Astrocyte of the spinal cord (primary cell): ENCODE results near the gene CTBP1.

Experiments
- DNase-seq: peaks from one replicate; pipeline ENCODE4 v3.0.0; 2011; ENCODE audit warnings: low read depth, low spot score
- H3K4me3 ChIP-seq: 2 replicates; pipeline ENCODE4 v1.5.1; 2011; ENCODE audit warnings: low read depth, mild to moderate bottlenecking, low read length, moderate library complexity
- in situ Hi-C: cut with HindIII; loops from 2 replicates; pipeline ENCODE4 v1.10.0; 2017; ENCODE audit warnings: low sequenced_read_pairs
- TF ChIP-seq, protein P1 (sequence below): IDR thresholded peaks from 2 replicates; pipeline ENCODE4 v1.5.1; 2012; ENCODE audit warnings: low read depth, mild to moderate bottlenecking, low read length, inconsistent platforms

Gene CTBP1

GRCh38 chr4:1229117-1229849, 19.6 kb downstream of the CTBP1 start:
- no peak overlapping the region for H3K4me3 ChIP-seq
- DNase-seq, result no peak
- TF ChIP-seq, protein P1, sequence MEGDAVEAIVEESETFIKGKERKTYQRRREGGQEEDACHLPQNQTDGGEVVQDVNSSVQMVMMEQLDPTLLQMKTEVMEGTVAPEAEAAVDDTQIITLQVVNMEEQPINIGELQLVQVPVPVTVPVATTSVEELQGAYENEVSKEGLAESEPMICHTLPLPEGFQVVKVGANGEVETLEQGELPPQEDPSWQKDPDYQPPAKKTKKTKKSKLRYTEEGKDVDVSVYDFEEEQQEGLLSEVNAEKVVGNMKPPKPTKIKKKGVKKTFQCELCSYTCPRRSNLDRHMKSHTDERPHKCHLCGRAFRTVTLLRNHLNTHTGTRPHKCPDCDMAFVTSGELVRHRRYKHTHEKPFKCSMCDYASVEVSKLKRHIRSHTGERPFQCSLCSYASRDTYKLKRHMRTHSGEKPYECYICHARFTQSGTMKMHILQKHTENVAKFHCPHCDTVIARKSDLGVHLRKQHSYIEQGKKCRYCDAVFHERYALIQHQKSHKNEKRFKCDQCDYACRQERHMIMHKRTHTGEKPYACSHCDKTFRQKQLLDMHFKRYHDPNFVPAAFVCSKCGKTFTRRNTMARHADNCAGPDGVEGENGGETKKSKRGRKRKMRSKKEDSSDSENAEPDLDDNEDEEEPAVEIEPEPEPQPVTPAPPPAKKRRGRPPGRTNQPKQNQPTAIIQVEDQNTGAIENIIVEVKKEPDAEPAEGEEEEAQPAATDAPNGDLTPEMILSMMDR, result no peak
- in situ Hi-C loops, result no loop called here

GRCh38 chr4:1227816-1228215, 21.1 kb downstream of the CTBP1 start:
- DNase-seq, result no peak
- in situ Hi-C loops, result no loop called here
- no peak overlapping the region for H3K4me3 ChIP-seq
- TF ChIP-seq, protein P1, result no peak

- in situ Hi-C loops, result no loop called here
- TF ChIP-seq, protein P1, result no peak
- no peak overlapping the region for H3K4me3 ChIP-seq
- no peak for DNase-seq
Measured at GRCh38 chr4:1226598-1226997, 22.3 kb downstream of the CTBP1 start.

DNA sequence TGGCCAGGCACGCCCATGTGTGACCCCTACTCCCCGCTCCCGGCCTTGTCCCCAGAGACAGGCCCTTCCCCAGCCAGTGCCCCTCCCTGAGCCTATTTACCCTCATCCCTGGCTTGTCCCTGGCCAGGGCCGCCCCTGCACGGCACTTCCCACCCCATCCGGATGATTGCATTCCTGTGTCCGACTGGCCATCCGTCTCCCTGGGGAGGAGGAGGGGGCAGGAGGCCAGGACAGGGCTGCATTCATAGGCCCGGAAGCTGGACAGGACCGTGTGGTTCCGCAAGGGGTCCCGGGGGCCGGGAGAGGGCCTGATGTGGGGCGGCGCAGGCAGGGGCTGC, 22.8 kb downstream of the CTBP1 start:
- H3K4me3 ChIP-seq, result no peak overlapping the region
- TF ChIP-seq, protein P1, result no peak
- no peak for DNase-seq
- in situ Hi-C loops, result no loop called here

DNA sequence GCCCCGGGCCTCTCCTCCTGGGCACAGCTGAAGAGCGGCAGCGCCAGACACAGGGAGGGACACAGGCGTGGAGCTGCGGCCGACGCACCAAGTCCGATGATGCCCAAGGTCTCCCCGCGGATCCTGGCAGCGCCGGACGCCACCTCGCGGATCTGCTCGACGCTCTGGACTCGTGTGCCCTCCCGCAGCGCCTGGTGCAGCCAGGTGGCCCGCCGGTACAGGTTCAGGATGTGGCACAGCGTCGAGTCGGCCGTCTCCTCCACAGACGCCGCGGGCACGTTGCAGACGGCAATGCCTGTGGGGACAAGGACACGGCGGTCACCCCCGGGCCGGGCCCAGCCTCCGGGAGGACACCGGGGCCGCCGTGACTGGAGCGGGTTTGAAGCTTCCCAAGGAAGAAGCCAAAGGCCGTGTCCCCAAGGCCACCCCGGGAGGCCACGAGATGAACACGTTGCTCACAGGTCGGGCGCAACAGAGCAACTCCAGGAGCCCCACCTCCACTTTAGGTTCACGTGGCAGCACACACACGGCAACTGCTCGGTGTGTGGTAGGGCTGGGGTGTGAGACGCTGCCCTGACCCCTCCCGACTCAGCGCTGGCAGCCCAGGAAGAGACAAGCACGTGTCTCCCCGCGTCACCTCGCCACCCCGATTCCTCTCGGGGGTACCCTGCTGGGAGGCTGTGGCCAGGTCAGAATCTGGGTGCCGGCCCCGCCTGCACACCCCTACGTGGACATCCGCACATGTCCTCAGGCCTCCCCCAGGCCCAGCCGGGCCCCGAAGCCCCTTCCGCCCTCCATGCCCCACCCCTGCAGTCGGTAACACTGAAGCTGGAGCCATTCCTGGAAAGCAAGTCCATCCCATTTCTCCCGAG, 23.4 kb downstream of the CTBP1 start:
- DNase-seq, result no peak
- TF ChIP-seq, protein P1, result no peak

GRCh38 chr4:1223841-1224809, 24.8 kb downstream of the CTBP1 start:
- in situ Hi-C loops, result no loop called here

More for the DNA sequence above, 23.4 kb downstream of the CTBP1 start:
- H3K4me3 ChIP-seq, result no peak overlapping the region
- in situ Hi-C loops, result no loop called here

More at GRCh38 chr4:1223841-1224809, 24.8 kb downstream of the CTBP1 start:
- H3K4me3 ChIP-seq, result no peak overlapping the region
- no peak for DNase-seq
- TF ChIP-seq, protein P1, result no peak
